GM18508 (cell line): Measurements from ENCODE around the gene PBRM1.

Experiments used
- ATAC-seq: cut with Tn5 transposase; IDR thresholded peaks from one replicate; pipeline ENCODE4 v1.9.1; 2021; ENCODE audit warnings: moderate number of reproducible peaks; ENCODE audit not compliant: insufficient read depth, unreplicated experiment

PBRM1 gene

DNA sequence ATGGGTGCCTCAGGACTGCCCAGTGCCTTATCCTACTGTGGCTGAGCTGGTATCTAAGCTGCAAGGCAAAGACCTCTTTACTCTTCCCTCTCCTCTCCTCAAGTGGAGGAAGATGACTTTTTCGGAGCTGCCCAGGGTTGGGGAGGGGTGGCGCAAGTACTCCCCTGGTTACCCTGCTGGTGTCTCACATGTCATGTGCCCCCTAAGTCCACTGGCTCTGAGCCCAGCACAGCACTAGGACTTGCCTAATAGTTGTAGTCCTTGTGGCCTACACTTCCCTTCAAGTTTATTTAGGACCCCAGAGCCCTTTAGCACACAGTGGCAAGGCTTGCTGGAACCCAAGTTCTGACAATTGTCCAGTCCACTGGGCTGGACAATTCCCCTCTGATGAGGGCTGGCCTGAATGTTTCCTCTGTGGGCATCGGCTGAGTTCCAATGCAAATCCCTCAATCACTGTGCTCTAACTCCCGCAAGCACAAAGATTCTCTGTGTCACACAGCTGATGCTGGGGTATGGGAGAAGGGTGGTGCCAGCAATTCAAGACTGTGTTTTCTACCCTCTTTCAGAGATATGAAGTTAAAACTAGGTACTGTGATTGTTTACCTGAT is 89.0 kb downstream of the PBRM1 start:
- no peak for ATAC-seq

DNA sequence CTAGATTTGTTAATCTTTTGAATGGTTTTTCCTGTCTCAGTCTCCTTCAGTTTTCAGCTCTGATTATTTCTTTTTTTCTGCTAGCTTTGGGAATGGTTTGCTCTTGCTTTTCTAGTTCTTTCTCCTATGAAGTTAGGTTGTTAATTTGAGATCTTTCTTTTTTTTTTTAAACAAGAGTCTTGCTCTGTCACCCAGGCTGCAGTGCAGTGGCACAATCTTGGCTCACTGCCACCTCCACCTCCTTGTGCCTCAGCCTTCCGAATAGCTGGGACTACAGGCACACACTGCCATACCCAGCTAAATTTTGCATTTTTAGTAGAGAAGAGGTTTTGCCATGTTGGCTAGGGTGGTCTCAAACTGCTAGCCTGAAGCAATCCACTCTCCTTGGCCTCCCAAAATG is 92.6 kb downstream of the PBRM1 start:
- ATAC-seq = no peak

DNA sequence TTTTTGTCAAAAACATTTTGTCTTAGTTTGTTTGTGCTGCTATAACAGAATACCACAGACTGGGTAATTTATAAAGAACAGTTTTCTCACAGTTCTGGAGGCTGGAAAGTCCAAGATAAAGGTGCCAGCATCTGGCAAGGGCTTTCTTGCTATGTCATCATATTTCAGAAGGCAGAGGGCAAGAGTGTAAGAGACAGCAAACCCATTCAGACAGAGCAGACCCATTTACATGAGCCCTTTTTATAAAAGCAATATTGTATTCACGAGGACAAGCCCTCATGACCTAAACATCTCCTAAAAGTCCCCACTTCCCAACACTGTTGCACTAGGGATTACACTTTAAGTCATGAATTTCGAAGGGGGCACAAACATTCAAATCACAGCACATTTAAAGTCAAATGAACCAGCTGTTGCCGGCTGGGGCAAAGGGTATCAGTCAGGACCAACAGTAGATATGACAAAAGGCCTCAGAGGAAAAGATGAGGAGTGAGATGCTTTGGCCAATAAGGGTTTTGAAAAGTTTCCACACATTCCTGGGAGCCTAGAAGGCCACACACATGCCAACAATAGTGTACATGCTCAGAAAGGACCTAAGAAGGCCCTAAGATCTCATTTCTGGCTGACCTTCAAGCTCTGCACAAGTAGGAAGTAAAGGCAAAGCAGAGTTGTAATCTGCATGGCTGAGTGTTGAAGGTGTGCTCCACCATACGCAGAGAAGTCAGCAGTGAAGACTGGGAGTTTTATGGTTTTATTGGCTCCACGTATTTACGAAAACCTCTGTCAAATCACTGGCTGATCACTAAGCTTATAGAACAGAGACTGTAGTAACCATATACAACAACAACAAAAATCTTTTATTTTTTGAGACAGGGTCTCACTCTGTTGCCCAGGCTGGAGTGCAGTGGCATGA is 111.4 kb downstream of the PBRM1 start:
- no peak for ATAC-seq

DNA sequence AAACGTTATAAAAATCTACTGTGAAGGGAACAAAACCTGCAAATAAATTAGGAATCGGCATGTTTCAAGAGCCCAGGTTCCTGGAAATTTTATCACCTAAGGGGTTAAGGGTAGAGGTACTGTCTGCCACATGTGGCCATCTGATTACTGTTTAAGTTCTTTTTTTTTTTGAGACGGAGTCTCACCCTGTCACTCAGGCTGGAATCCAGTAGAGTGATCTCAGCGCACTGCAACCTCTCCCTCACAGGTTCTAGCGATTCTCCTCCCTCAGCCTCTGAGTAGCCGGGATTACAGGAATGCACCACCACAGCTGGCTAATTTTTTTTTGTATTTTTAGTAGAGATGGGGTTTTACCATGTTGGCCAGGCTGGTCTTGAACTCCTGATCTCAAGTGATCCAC is 113.5 kb downstream of the PBRM1 start:
- ATAC-seq = no peak

DNA sequence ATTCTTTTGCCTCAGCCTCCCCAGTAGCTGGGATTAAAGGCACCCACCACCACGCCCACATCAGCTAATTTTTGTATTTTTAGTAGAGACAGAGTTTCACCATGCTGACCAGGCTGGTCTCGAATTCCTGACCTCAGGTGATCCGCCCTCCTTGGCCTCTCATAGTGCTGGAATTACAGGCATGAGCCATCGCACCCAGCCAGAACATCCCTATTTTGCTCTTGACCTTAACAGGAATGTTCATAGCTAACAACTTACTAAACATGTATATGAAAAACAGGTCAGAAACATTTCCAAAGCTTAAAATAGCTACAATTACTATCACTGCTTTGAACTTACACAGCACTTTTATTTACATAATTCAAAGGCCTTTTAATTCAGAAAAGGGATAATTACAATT is 115.6 kb downstream of the PBRM1 start:
- no peak for ATAC-seq

DNA sequence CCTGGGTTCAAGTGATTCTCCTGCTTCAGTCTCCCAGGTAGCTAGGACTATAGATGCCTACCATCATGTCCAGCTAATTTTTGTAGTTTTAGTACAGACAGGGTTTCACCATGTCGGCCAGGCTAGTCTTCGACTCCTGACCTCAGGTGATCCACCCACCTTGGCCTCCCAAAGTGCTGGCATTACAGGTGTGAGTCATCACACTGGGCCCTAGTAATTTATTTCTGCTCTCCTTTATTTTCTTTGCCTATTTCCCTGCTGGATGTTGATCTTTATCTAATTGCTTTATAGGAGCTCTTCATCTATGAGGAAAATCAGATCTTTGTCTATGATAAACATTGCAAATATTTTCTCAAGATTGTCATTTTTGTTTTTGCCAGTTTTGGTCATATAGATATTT is 117.6 kb downstream of the PBRM1 start:
- ATAC-seq = no peak

DNA sequence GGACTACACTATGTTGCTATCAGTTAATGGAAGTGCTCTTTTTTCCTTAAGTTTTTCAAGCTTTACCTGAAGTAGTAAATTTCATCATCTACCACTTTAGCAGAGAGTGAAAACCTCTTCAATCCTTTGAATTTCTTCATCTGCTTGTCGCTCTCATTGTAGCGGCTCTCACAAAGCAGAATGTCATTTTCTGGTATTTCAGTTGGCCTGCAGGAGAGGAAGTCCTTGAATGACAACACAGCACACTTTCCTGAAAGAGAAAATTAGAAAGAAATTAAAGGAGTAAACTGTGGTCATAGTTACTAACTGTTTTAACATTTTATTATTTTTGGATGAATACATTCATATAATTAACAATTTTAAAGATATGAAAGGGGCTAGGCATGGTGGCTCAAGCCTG is 121.7 kb downstream of the PBRM1 start:
- no peak for ATAC-seq

DNA sequence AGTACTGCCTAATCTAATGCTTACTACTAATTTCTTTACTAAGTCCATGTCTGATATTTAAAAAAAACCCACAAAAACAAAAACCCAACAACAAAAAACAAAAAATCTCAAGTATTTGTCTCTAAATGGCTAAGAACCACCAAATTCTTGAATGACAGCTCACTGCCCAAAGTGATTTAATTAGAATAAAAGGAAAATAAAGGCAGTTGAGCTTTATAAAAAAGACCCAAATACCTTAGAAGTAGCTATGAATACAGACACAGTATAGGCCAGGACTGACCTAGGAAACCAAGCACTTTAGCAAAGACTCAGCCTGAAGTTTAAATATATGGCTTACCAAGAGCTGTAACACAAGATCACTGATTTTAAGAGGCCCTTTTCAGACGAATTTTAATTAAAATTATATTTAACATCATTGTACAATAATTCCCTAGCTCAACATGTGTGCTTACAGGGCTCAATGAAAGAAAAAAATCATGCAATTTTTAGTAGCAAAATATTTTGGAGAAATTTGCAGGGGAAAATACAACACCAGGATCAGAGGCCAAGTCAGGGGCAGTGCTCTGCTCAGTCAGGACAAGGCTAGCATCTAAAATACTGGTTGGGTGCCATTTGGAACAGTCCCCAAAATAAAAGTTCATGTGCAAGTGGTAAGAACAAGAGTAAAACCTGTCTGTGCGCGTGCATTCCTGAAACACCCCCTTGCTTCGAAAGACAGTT is 124.5 kb downstream of the PBRM1 start:
- ATAC-seq = no peak

DNA sequence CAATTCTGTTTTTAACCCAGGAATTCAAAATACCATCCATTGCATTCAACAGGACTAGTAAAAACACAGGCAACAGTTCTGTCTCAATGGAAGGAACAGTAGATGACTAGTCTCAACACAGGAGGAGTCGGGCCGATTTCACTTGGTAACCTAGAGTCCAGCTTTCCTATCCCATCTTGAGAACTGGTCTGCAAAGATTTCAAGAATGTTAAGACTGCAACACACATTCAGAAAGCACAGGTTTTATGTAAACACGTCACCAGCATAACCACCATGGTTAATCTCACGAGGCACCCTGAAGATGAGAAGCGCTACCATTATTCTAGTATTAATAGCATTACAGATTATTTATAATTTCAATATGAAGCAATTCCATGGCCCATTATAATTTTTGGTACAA is 127.3 kb downstream of the PBRM1 start:
- ATAC-seq = no peak

DNA sequence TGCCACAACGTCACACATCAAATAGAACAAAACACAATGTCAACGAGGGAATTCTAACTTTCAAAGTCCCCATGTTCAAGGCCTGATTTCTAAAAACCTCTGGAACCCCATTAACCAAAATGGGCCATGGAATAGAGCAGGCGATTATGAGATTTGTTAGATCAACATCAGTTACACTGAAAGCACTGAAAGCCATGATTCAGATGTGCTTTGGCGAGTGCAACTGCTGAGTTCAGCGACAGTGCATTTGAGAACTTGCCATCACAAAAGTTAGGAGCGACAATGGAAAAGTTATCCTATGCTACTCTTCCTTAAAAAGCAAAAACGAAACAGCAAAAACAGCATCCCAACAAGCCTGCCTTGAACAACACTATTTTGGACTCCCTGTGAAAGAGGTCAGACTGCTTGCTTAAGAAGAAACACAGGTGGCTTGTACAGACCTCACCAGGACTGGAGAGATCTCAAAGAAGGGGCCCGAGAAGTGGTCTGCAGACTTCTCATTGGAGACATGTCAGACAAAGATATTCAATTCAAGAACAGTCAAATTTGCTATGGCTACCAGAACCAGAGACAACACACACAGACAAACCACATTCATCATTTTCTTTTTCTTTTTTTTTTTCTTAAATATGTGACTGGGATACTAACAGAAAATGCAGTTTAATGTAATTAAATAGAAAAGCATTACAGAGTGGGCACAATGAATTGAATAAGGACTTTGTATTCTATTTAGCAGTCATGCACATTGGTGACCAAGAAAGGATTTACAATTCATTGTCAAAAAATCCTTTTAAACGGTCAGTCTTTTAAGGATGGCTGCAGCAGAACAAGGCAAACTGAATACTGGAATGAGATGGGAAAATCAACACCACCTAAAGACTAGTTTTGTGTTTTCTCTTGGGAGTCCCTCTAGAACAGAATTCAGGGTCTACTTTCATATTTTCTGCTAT is 128.4 kb downstream of the PBRM1 start:
- ATAC-seq = no peak

DNA sequence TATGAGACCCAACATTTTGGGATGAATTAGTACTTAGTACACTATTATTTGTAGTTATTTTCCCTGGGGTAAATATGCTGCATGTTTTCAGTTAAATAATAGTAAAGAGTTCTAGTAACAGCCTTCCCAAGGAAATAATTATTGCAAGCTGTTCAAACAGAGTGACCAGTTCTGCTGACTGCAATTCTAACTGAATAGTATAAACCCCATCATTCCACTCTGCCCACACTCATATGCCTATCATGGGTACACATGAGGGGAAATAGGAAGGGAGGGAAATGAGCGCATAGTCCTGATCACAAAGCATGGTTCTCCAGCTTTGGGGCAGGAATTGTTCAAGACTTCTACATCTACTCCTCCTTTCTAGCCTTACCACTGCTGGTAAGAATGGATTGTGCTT is 130.7 kb downstream of the PBRM1 start:
- ATAC-seq = no peak

DNA sequence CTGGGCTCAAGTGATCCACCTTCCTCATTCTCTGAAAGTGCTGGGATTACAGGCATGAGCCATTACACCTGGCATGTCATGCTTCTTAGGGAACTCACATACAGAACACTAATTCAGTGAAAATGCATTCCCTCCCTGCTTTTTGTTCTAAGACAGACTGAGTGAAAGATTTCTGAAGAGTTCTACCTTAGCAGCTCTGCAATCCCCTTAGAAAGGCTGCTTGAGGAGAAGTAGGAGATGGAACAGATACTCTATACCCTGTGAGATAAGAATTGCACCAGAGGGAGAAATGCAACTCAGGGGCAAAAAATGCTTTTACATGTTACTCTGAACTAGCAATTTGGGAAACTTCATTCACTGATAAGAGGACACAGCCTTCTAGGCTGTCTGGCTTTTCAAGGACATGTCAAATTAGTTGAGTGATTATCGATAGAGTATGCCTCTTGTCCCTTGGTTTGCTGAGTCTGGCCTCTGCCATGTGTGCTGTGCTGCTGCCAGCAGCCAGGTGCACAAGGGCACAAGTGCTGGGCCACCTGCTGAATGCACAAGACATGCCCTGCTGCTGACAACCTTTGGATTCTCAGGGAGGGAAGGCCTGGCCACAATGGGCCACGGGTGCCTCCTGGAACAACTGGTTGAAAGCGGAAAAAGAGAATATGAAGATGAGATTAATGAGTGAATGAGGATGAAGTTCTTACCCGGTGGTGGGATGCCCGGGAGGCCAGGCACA is 131.5 kb downstream of the PBRM1 start:
- no peak for ATAC-seq

DNA sequence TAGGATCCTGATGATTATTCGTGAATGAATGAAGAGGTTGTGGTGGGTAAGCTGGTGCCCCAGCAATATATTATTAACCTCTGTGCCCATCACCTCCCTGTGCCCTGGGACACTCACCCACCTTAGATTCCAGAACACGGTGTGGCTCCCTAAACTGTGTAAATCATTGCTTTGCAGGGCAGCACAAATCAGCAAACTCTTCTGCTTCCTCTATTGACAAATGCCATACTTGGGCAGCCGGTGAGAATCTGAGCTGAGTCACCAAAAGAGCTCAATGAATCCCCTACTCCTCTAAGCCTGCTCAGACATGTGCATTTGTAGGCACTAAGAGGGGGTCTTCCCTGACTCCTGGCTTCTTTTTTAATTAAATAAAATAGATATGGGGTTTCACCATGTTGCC is 133.6 kb downstream of the PBRM1 start:
- no peak for ATAC-seq

DNA sequence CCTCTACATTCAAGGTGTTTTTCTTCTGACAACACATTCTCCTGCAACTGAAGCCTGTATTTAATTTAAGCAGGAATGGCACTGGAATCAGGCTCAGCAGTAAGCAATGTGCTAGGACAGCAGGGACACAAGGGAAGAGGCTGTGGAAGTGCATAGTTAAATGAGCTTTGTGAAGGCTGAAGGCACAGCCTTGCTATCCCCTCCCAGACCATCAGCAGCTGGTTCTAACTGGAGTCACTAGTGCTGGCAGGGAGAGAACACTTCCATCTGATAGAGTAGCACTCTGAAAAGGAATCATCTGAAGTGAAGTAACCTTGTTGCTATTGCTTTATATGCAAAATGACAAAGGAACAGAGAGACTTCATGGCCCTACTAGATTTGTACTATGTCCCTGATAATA is 134.6 kb downstream of the PBRM1 start:
- ATAC-seq = no peak

DNA sequence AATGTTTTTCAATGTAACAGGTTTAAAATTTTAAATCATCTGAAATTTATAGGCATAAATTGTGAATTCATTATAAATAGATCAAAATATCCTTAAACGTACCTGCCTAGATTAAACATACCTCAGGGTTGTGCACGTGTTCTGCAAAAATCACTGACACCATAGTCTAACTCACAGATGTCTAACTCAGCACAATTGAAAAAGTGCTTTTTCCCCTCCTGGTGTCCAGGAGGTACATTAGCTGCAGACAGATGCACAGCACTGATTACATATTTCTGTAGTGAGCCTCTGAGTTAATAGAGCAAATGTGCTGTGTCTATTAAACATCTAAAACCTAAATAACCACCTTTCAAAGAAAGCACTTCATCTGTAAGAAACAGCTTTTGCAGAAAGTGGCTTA is 138.6 kb downstream of the PBRM1 start:
- ATAC-seq = no peak

DNA sequence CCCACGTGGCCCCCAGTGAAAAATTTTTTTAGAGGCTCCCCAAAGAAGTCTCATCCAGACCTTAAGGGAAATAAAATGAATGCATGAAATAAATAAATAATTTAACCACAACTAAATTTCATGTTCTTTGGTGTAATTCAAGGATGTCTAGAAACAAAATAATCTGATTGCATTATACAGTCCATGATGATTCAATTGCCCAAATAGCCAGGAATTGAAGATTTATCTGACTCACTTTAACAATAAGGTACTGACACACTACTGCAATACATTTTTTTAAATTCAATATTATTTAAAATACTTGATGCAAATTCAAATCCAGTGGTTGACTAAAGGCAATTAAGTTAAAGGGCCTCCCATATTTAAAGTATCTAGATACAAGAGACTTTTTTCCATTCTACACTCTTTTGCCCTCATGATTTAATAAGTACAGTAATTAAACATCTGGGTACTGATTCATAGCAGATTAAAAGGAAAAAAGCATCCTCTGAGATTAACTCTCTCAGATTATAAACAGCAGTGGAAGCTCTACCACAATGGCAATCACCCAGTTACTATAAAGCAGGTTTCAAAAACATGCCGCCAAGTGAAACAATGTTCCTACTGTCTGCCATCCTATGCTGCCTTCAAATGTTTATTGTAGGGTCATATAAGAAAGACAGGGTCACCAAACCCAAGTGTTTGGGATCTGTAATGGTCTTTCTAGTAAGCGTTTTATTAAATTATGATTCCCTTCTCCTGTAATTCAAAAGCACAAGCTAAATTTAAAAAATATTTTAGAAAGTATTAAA is 139.4 kb downstream of the PBRM1 start:
- ATAC-seq = no peak

DNA sequence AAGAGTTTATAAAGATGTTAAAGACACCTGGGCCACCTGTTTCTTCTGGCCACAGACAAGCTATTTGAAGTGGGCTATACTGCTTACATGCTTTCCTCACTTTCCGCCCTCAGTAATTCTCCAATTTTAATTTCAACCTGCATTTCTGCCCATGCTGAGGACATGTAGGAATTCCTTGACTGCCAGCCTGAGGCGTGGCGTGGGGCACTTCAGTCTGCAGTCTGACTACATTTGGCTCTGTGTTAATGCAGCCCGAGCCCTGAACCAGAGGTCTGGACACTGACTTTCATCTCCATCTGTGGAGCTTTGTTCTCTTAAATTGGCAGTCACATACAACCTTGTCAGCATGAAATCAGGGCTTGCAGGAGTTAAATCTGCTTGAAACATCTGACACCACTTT is 140.8 kb downstream of the PBRM1 start:
- ATAC-seq = no peak

DNA sequence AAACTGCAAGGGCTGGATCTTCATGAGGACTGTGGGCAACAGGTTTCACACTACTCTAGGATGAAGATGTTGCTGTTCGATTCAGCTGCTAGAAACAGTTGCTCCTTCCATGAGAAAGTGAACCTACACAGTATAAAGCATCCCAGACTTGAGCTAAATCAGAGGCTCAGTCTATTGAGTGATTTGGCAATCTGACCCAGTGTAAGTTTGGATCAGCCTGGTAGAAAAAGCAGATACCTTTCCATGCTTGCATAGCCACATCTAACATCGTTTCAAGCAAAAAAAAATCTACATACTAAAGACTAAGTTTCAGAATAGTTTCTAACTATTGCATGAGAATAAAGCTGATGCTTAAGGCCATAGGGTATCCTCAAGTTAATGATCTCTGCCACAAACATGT is 144.7 kb downstream of the PBRM1 start:
- no peak for ATAC-seq
